ENCODE measurements around the gene ARHGAP26.
"Not testable (repeated sequence)": the region's sequence is repeated elsewhere in the genome, so short reads cannot be mapped to it uniquely, and the experiment has no call there.

ARHGAP26 gene

GRCh38 chr5:142957528-142957927 is 187.4 kb downstream of the ARHGAP26 start:
- DNase-seq (ENCODE audit: low read depth in 1 of 2, low spot score in 1 of 2) = no peak

DNA sequence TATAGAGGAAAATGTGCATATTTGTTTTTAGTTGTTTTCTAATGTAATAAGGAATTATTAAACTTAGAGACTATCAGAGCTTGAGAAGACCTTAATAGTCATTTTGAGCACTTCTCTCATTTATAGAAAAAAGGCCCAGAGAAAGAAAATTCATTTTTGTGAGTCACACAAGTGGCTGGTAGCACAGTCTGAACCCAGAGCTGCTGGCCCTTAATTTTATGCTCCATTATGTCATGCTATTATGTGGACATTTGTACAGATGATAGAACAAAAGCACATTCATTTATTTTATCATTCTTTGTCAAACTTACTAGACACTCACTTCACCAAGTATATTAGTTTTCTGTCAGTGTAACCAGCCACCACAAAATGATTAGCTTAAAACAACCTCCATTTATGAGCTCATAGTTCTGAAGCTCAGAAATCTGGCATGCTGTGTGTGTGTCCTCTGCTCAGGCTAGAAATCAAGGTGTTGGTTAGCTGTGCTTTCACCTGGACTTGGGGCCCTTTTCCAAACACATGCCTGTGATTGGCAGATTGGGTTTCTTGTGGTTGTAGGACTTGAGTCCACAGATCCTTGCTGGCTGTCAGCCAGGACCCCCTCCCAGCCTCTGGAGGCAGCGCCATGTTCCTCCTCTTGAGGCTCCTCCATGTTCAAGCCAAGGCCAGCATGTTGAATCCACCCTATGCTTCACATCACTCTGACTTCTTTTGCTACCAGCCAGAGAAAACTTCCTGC is 188.9 kb downstream of the ARHGAP26 start:
- DNase-seq (ENCODE audit: low read depth in 1 of 2, low spot score in 1 of 2) = no peak

DNA sequence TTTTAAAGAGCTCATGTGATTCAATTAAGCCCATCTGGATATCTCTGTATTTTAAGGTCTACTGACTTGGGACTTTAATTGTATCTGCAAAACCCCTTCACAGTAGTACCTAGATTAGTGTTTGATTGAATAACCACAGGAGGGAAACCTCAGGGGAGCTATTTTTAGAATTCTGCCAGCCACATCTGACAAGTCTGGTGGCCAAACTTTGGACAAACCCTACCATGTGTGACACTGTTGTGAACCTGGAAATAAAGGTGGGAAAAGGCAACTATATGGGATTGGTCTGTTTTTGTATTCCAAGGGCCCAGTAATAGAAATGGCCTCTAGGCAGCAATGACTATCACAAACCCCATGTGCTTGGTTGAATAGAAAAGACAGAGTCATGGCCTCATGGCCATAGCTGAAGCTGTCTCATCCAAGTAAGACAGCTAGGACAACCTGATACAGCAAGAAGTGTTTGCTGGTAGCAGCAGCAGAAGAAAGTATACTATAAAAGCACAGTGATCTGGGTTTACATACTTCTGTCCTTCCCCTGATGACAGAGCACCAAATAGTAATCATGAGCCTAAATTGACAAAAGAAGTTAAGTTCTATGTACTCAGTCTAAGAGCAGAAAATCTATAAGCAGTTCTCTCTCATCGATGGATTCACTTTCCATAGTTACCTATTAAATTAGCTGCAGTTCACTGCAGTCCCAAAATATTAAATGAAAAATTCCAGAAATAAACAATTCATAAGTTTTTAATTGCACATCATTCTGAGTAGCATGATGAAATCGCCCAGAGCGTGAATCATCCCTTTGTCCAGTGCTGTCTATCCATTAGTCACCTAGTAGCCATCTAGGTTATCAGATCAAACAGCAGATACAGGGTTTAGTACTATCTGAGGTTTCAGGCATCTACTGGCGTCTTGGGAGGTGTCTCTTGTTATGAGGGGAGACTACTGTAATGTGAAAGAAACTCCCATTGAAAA is 189.8 kb downstream of the ARHGAP26 start:
- no peak for DNase-seq (ENCODE audit: low read depth in 1 of 2, low spot score in 1 of 2)

DNA sequence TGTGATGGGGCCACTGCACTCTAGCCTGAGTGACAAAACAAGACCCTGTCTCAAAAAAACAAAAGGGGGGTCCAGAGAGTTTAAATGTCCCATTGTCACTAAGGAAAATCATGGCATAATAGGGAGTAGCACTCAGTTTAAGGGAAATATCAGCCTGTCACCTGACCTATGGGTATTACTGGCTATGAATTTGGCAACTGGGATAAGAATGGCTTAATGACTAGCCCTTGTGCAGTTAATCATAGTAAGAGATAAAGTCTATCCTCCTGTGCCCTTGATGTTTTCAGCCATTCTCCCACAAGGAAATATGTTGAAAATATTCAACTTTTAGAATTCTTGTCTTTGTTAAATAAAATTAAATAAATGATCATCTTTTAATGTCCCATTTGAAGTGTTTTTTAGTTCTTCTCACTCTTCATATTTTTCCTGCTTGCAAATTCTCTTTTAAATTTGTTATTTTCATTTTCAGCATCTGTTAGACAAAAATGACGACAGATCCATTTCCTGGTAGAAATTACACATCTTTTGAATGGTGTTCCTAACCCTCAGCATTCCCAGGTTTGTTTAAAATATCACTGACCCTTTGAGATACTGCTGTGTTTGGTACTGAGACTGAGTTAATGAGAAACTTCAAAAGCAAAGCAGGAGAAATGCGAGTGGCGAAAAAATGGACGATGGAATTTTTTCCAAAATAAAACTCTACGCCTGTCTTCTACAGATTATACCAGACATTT is 191.4 kb downstream of the ARHGAP26 start:
- DNase-seq (ENCODE audit: low read depth in 1 of 2, low spot score in 1 of 2) = no peak

DNA sequence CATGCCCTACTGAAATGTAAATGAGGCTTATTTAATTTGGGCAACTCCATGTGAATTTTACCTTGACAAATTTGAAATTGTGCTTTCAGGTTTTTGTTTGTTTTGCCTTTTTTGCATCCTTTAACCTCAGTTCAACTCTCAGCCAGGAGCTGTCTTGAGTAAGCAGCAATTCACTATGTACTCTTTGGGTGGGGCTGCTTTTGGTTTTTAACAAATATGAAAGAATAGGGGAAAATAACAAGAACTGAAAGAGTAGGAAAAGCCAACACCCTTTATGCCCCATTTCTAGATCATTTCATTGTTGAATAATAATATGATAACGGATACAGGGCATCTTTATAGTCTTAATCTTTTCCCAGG is 192.0 kb downstream of the ARHGAP26 start:
- DNase-seq (ENCODE audit: low read depth in 1 of 2, low spot score in 1 of 2) = no peak

- DNase-seq (ENCODE audit: low read depth in 1 of 2, low spot score in 1 of 2) = not testable (repeated sequence)
These were observed 195.3 kb downstream of the ARHGAP26 start for GRCh38 chr5:142965258-142966120.

DNA sequence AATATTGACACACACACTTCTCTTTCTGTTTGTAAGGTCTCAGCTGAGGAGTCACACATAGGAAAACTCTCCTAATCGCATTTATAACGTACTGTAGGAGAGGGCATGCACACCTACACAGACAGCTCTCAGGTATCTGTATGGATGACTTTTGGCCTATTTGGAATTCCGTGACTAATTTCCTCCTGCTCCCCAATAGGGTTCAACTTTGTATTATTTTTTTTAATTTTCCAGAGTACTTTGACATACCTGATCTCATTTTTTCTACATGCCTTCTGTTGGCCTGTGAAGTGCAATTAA is 195.9 kb downstream of the ARHGAP26 start:
- no peak for DNase-seq (ENCODE audit: low read depth in 1 of 2, low spot score in 1 of 2)

GRCh38 chr5:142969186-142969585 is 199.0 kb downstream of the ARHGAP26 start:
- no peak for DNase-seq (ENCODE audit: low read depth in 1 of 2, low spot score in 1 of 2)

DNA sequence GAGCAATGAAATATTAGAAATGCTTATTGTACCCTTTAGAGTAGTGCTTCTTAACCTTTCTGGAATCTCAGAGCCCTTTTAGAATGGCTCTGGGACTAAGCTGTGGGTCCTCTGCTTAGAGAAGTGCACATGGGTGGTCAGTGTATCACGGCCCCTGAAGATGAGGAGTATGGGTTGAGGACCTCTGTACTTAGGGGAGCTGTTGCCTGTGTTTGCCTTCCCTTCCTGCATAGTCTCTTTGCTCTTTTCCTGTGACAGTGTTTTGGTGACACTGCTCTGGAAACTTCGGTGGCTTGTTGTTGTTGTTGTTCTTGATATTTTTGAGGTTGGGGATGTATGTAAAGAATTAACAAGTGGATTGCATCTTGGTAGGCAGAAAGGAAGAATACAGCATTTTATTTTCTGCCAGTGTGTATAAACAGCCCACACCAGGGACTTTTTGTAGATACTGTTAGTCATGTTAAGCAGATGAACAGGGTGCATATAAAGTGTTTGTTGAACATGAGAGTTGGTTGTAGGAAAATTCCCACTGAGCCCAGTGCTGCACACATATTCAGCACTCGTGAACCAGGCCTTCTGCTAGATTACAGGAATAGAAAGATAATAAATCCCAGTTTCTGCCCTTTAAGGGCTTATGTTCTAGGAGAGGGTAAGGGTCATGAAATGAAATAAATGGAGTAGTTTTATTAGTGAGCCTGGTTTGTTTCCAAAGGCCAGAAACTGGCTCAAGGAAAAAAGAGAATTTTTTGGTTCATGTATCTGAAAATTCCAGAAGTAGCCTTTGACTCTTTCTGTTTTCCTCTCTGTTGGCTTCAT is 199.7 kb downstream of the ARHGAP26 start:
- no peak for DNase-seq (ENCODE audit: low read depth in 1 of 2, low spot score in 1 of 2)

GRCh38 chr5:142970440-142971030 is 200.4 kb downstream of the ARHGAP26 start:
- DNase-seq (ENCODE audit: low read depth in 1 of 2, low spot score in 1 of 2) = no peak

DNA sequence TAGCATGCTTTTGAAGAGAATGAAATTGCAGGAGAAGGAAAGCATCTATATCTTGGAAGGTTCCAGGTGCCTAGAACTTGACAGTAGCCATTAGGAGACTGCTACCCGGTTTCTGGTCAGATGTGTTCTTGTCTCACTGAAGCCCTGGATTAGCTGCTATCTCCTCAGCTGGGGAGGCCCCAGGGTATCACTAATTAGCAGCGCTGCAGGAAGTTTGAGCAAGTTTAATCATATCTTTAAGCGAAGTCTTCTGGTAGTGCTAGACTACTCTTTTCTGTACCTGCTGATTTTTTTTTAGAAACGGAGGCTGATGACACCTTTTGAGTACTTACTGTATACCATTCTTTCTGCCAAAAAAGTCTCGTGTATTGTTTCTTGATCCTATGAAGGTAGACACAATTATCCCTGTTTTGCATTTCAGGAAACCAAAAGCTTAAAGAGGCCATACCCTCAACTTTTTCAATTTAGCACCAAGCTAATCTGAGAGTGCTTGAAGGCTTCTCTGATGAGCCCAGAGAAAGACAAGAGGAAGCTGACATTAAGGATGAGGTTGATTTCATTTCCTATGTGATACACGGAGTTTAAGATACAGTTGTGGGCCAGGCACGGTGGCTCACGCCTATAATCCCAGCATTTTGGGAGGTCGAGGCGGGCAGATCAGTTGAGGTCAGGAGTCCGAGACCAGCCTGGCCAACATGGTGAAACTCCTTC is 201.3 kb downstream of the ARHGAP26 start:
- no peak for DNase-seq (ENCODE audit: low read depth in 1 of 2, low spot score in 1 of 2)

DNA sequence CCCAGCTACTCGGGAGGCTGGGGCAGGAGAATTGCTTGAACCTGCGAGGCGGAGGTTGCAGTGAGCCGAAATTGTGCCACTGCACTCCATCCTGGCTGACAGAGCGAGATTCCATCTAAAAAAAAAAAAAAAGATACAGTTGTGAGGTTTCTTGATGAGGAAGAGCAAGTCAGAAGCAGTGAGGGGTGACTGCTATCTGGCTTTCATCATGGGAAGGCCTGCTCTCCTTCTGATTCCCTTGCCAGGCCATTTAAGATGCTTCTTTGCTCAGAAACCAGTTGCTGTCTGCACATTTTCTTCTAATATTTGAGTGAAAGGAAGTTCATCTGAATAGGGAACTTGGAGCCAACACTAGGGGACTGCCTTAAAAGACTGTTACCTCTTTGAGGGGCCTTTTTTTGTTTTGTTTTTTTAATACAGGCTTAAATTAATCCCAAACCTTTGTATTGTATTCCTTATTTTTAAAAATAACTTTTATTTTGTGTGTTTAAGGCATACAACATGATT is 201.9 kb downstream of the ARHGAP26 start:
- DNase-seq (ENCODE audit: low read depth in 1 of 2, low spot score in 1 of 2) = no peak

DNA sequence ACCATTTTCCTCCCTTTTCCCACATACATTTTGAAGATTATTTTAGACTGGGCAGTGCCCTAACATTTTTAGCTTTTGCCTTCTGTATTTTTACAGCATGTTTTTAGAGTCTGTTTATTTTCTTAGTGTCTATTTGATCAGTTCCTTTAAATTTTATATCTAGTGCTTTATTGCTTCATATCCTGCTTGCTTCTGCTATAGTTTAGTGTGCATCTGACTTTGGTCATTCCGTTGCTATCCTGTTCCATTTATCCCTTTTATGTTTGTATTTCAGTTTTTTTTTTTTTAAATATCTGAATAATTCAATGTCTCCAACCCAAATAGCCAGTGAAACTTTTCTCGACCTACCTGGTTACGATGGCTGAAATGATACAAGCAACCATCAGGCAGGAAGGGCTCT is 203.8 kb downstream of the ARHGAP26 start:
- no peak for DNase-seq (ENCODE audit: low read depth in 1 of 2, low spot score in 1 of 2)

GRCh38 chr5:142974409-142974808 is 204.2 kb downstream of the ARHGAP26 start:
- DNase-seq (ENCODE audit: low read depth in 1 of 2, low spot score in 1 of 2) = no peak

- DNase-seq (ENCODE audit: low read depth in 1 of 2, low spot score in 1 of 2) = no peak
These were observed 206.7 kb downstream of the ARHGAP26 start for GRCh38 chr5:142976861-142977260.

DNA sequence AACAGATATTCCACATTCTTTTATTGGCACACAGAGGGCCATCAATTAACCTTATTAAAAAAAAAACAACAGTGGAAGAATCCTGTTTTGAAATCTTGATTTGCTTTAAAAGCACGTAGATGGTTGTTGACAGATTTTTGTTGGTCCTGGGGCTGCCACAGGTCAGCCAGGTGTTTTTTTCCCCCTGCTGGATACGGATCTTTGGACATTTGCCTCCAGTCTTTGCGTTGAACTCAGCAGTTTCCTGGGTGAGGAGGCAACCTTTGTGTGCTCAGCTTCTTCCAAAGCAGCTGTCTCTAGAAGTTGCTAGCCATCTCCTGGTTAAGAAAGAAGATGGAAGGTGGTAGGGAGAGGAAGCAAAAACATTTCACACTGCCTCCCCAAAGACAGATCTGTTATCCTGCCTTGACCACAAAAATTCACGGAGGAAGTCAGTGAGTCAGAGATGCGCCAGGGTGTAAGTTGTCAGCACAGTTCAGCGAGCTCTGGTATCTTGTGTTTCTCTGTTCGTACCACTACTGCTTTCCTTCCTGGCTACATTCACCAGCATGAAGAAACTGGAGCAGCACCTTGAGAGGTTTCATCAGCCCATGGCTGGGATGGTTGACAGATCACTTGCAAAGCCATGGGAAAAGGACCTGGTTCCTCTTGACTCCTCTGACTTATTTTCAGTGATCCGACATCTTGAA is 207.3 kb downstream of the ARHGAP26 start:
- no peak for DNase-seq (ENCODE audit: low read depth in 1 of 2, low spot score in 1 of 2)

GRCh38 chr5:142978252-142978651 is 208.1 kb downstream of the ARHGAP26 start:
- DNase-seq (ENCODE audit: low read depth in 1 of 2, low spot score in 1 of 2) = no peak

DNA sequence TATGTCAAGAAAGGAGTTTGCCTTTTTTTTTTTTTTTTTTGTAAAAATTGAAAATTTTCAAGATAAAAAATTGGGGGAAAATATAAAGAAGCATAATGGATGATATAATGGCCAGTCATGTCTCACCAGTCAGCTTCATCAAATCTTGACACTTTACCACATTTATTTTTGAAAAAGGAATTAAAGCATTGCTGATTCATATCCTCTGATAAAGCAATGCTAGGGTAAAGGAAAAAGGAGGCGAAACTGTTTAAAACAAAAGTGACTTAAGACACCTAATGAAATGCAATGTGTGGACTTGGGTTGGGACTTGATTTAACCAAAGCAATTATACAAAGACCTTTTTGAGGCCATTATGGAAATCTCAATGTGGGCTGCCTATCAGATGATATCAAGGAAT is 208.5 kb downstream of the ARHGAP26 start:
- no peak for DNase-seq (ENCODE audit: low read depth in 1 of 2, low spot score in 1 of 2)
